NCI-H2107 treated with DMSO at 0.1 percent for 48 hours (cell line): Measurements from ENCODE around the gene MOB2.
A peak's percentile ranks its signal among the peaks of the same experiment; 100 is the strongest.
"Not testable (repeated sequence)": the region's sequence is repeated elsewhere in the genome, so short reads cannot be mapped to it uniquely, and the experiment has no call there.

Experiments
- DNase-seq: peaks from one replicate; lab custom pipeline; 2025; ENCODE audit not compliant: unreplicated experiment; lab: John Stamatoyannopoulos, UW

MOB2 gene

GRCh38 chr11:1519028-1520010, 32.7 kb upstream of the MOB2 start:
- DNase-seq, result no peak

DNA sequence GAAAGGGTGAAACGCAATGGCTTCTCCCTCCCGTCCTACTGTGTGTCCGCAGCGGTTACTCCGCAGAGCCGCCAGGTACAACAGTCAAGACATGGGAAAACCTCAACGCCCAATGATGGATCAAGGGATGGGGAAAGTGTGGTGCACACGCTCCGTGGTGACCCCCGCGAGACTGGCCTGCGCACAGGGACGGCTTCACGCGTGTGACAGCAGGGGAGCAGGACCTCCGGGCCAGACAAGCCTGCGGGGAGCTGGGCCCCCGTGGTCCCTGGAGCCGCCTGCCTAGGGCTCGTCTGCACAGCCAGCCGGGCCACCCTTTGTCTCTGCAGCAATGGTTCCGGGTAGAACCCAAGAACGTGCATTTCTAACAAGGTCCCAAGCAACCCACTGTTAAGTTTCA, 31.7 kb upstream of the MOB2 start:
- DNase-seq, result no peak

DNA sequence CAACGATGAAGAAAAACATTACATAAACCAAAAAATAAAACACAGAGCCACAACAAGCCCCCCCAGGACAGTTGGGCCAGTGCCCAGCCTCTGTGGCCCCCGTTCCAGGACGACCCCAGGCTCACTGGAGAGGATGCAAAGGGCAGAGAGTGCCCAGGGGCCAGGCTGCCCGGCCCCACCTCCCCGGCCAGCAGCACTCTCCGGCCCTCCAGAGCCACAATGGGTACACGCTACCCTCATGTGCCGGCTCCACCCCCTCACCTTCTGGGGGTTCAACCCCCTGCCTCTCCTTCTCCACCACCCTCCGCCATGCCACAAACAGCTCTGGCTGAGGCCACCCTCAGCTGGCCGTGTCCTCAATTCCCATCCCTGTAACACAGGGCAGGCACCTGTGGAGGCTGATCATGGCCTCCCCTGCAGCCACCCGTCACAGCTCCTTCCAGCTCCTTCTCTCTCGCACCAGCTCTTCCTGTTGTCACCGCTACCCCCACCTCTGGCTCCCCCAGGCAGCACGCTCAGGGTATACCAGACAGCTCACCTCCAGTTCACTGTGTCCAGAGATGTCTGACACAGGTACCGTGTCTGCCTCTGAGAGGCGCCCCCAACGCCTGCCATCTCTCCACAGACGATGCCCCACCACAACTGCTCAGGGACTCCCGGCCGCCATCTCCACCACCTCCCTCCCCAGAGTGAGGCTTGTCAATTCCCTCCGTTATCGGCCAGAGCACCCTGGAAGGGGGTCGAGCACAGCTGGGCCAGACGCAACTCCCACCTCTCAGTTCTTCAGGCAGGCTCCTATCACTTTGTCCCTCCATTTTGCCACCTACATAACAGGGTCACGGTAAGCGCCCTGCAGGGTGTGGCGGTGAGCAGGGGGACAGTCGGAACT, 30.8 kb upstream of the MOB2 start:
- DNase-seq, result no peak

- no peak for DNase-seq
Observed at GRCh38 chr11:1516273-1517067, 29.9 kb upstream of the MOB2 start.

GRCh38 chr11:1515082-1516060, 28.8 kb upstream of the MOB2 start:
- peak; percentile 11 for DNase-seq

DNA sequence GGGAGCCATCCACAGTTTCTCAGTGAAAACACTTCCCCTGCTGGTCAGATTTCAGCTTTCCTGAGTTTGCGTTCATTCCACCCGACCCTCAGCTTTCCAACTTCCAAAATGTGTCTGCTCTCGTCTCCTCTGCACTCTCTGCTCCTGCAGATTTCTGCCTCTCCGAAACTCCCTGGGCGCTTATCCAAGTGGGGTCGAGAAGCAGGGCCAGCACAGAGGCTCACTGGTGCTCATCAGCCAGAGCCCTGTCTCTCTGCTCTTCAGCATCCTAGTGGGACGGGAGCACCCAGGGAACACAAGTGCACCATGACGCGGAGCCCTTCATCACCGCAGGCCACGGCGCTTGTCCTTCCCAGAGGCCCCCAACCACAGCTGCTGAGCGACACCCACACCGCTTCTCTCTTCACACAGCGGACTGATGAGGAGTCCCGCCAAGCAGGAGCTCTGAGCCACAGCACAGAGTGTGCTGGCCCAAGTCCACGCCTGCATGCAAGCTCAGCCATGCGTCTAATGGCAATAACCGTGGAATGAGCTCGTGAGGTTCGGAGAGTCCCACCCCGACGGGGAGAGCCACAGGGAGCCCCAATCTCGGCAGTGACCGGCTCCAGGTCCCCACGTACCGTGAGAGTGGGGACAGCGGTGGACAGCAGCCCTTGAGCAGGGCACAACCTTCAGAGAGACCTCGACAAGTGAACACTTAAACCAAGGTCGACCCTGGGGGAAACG, 27.9 kb upstream of the MOB2 start:
- DNase-seq, result no peak

GRCh38 chr11:1513326-1514296, 27.0 kb upstream of the MOB2 start:
- DNase-seq, result no peak

GRCh38 chr11:1512531-1513258, 26.1 kb upstream of the MOB2 start:
- not testable (repeated sequence) for DNase-seq

GRCh38 chr11:1511937-1512496, 25.4 kb upstream of the MOB2 start:
- no peak for DNase-seq

DNA sequence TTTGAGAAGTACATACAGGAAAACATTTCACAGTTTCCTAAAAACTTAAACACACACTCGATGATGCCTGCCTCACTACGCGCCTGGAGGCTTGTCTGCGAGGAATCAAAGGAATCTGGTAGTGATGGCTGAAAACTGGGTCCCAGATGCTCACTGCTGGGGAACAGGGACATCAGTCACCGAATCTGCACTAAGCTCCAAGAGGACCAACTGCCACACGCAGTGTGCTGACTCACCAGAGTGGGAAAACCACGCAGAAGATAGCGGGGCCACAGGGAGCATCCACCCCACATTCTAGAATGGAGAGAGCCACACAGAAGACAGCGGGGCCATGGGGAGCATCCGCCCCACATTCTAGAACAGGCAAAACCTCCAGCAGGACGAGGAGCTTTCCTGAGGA, 24.3 kb upstream of the MOB2 start:
- DNase-seq, result no peak

- DNase-seq, result not testable (repeated sequence)
Observed at GRCh38 chr11:1510351-1510750, 23.8 kb upstream of the MOB2 start.

GRCh38 chr11:1509626-1510255, 23.2 kb upstream of the MOB2 start:
- DNase-seq, result no peak

DNA sequence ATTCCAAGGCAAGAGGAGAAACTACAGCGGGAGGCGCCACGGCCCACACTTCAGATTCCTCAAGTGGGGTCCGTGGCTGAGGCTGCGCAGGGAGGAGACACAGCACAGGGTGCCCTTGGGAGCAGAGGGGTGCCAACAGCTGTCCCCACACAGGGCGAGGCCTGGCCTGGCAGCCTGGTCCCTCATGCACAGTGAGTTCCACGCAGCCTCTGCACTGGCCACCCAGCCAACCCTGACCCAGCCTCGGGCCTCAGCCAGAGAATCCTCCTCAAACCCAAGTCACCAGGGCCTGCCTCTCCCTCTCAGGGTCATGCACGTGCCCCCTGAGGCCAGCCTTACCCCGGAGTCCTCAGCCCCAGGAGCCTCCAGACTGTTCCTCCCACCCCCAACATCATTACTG, 22.4 kb upstream of the MOB2 start:
- no peak for DNase-seq

GRCh38 chr11:1508491-1508891, 21.9 kb upstream of the MOB2 start:
- no peak for DNase-seq

GRCh38 chr11:1507381-1508140, 21.0 kb upstream of the MOB2 start:
- DNase-seq, result no peak

DNA sequence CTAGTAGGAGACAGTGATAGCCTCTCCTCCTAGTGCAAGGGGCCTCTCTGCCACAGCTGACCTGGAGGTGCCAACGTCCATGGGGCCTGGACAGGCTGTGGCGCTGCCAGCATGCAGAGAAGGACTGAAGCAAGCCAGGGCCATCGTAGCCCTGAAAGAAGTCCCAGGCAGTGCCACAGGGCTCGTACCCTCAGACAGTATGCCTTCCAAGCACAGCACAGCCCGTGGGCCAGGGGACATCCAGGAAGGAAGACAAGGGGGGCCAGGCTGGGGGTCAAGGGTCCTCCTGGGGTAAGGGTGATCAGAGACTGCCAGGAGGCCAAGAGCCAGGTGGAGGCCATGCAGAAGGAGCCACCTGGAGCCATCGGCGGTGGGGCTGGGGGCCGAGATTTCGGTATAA, 20.4 kb upstream of the MOB2 start:
- no peak for DNase-seq
